T-cell (primary cell): ENCODE measurements around the gene CAMK4. TPM values are rescaled to one million over a fixed set of nuclear protein-coding genes. Genes with fewer than 3 reads are reported as not detected.

Experiments used
- ATAC-seq, 4 experiments: fragments of 200-7000 bp in 3 of 4; fragments of 150-1000 bp in 1 of 4; cut with Tn5 transposase; replicated peaks in 1 of 4; 1 replicate in 3 of 4; 2 replicates in 1 of 4; pipeline ENCODE4 v1.10.0; 2021; ENCODE audit warnings: moderate library complexity in 3 of 4, mild to moderate bottlenecking in 2 of 4, moderate number of reproducible peaks in 1 of 4
- CTCF ChIA-PET, 2 donors: fragments of 300-600 bp; sonication (Branson Sonifier 250); formaldehyde crosslinking; loops; one replicate each; lab custom pipeline; 2022; ENCODE audit warnings: antibody characterized with exemption in 2 of 2; lab: Charles Lee
- POLR2A ChIA-PET, 2 donors: fragments of 300-600 bp; sonication (Branson Sonifier 250); formaldehyde crosslinking; loops; one replicate each; lab custom pipeline; 2022; ENCODE audit warnings: antibody characterized with exemption in 2 of 2; lab: Charles Lee
- DNase-seq, 35 experiments: peaks; one replicate each; pipeline versions ENCODE4 v3.0.0 to v3.0.0-alpha.2; 2013 to 2023
- H3K27ac ChIP-seq: one replicate; pipeline ENCODE4 v1.5.1; 2013; ENCODE audit warnings: low read length
- H3K27me3 ChIP-seq, 2 experiments: replicated peaks in 1 of 2; 1 replicate in 1 of 2; 2 replicates in 1 of 2; pipeline versions ENCODE4 v1.6.1 to v1.7.0; 2013; ENCODE audit warnings: low read length in 1 of 2, mixed read lengths in 1 of 2; ENCODE audit not compliant: control insufficient read depth in 2 of 2, insufficient read depth in 2 of 2; ENCODE audit errors: extremely low read depth in 1 of 2
- H3K36me3 ChIP-seq, 2 donors: 1 replicate in 1 of 2; 2 replicates in 1 of 2; pipeline versions ENCODE4 v1.6.1 to v1.7.0; 2013; ENCODE audit warnings: low read length in 1 of 2; ENCODE audit not compliant: control insufficient read depth in 2 of 2, insufficient read depth in 1 of 2; ENCODE audit errors: extremely low read depth in 1 of 2
- H3K4me1 ChIP-seq, 2 experiments: 1 replicate in 1 of 2; 2 replicates in 1 of 2; pipeline versions ENCODE4 v1.6.1 to v1.7.0; 2013; ENCODE audit warnings: low read length in 2 of 2, mixed read lengths in 1 of 2; ENCODE audit not compliant: insufficient read depth in 2 of 2, control insufficient read depth in 1 of 2; ENCODE audit errors: extremely low read depth in 1 of 2
- H3K4me3 ChIP-seq, 2 donors: 1 replicate in 1 of 2; 2 replicates in 1 of 2; pipeline versions ENCODE4 v1.5.1 to v1.7.0; 2013; ENCODE audit warnings: mild to moderate bottlenecking in 2 of 2, low read length in 1 of 2, moderate library complexity in 1 of 2; ENCODE audit not compliant: control insufficient read depth in 1 of 2; ENCODE audit errors: extremely low read depth in 1 of 2
- H3K9me3 ChIP-seq: 2 replicates; pipeline ENCODE4 v1.7.0; 2013
- H3K27ac Mint-ChIP-seq, 2 donors: one replicate each; pipeline ENCODE4 v1.8.0; 2020 to 2021; ENCODE audit warnings: mild to moderate bottlenecking in 2 of 2, mixed read lengths in 2 of 2
- H3K27me3 Mint-ChIP-seq, 2 donors: one replicate each; pipeline ENCODE4 v1.8.0; 2021 to 2022; ENCODE audit warnings: mixed read lengths in 2 of 2
- H3K36me3 Mint-ChIP-seq: one replicate; pipeline ENCODE4 v1.8.0; 2021; ENCODE audit warnings: mixed read lengths
- H3K4me1 Mint-ChIP-seq, 3 donors: one replicate each; pipeline ENCODE4 v1.8.0; 2020 to 2022; ENCODE audit warnings: mixed read lengths in 3 of 3, mild to moderate bottlenecking in 1 of 3
- H3K4me3 Mint-ChIP-seq, 3 donors: one replicate each; pipeline ENCODE4 v1.8.0; 2020 to 2022; ENCODE audit warnings: mild to moderate bottlenecking in 3 of 3, mixed read lengths in 3 of 3, moderate library complexity in 3 of 3
- H3K9me3 Mint-ChIP-seq, 3 donors: one replicate each; pipeline ENCODE4 v1.8.0; 2020 to 2022; ENCODE audit warnings: mixed read lengths in 3 of 3
- WGBS: methylation state at CpG from one replicate; pipeline ENCODE4 v1.1.5; 2013; ENCODE audit warnings: missing lambda C conversion rate; ENCODE audit not compliant: insufficient coverage; 5-methylcytosine and 5-hydroxymethylcytosine counted together
- total RNA-seq, 35 experiments: library from RNA in 6 of 35; stranded (reverse) in 6 of 35; fragments of 120-200 nt in 1 of 35; gene quantifications; one replicate each; pipeline versions ENCODE4 v1.2.1 to v1.2.4 and lab custom pipeline; 2013 to 2026

Gene CAMK4
- total RNA-seq, 5 donors from 2014 or later (not counting 1 experiment from before 2014, with no cell fraction given), result 120 to 274 (median 243) TPM

- Mint-ChIP-seq H3K36me3 (peaks cover 40% of the 10 kb centered on the region), H3K9me3 (no peaks in the 10 kb centered on the region), H3K4me1 (peaks cover 20 to 26% (median 25%) of the 10 kb centered on the region in 3 donors), H3K27me3 (no peaks in the 10 kb centered on the region), H3K4me3 (no peak overlapping the region), H3K27ac (no peak overlapping the region)
- H3K9me3 ChIP-seq, result no peaks in the 10 kb centered on the region
- no peaks in the 10 kb centered on the region for H3K27me3 ChIP-seq
- H3K4me3 ChIP-seq, result no peak overlapping the region
- H3K36me3 ChIP-seq, result peaks cover 0 to 43% of the 10 kb centered on the region in 2 donors
- no peak for DNase-seq
- peaks cover 0 to 18% of the 10 kb centered on the region in 2 experiments for H3K4me1 ChIP-seq
- CTCF ChIA-PET, result interaction anchor here in 1 of 2 donors (0.9 kb wide), 1 partner anchor 88 kb away, joined by 3 read pairs; no protein-coding TSS in a partner anchor
- ATAC-seq, result no peak
- H3K27ac ChIP-seq, result no peak overlapping the region
- POLR2A ChIA-PET, result no interaction called here
- WGBS, result 100% methylated on average over 2 of the region's 6 CpGs
Measured at GRCh38 chr5:111383288-111383970, 159.2 kb downstream of the CAMK4 start.

GRCh38 chr5:111384220-111384619 is 160.0 kb downstream of the CAMK4 start:
- no peak for ATAC-seq
- H3K9me3 ChIP-seq, result no peaks in the 10 kb centered on the region
- POLR2A ChIA-PET, result no interaction called here

GRCh38 chr5:111385051-111385450 is 160.9 kb downstream of the CAMK4 start:
- Mint-ChIP-seq H3K4me3 (no peak overlapping the region), H3K27ac (no peak overlapping the region), H3K36me3 (peaks cover 51% of the 10 kb centered on the region), H3K27me3 (no peaks in the 10 kb centered on the region), H3K9me3 (no peaks in the 10 kb centered on the region), H3K4me1 (peaks cover 25 to 35% (median 29%) of the 10 kb centered on the region in 3 donors)
- Histone ChIP-seq H3K4me3 (no peak overlapping the region), H3K36me3 (peaks cover 0 to 54% of the 10 kb centered on the region in 2 donors), H3K27me3 (no peaks in the 10 kb centered on the region), H3K27ac (no peak overlapping the region), H3K9me3 (no peaks in the 10 kb centered on the region), H3K4me1 (peaks cover 0 to 18% of the 10 kb centered on the region in 2 experiments)
- no peak for DNase-seq
- no peak for ATAC-seq
- CTCF ChIA-PET, result no interaction called here
- POLR2A ChIA-PET, result interaction anchor here in 1 of 2 donors (0.6 kb wide), 1 partner anchor 193 kb away, joined by 3 read pairs; no protein-coding TSS in a partner anchor

More at GRCh38 chr5:111384220-111384619, 160.0 kb downstream of the CAMK4 start:
- Mint-ChIP-seq H3K4me3 (no peak overlapping the region), H3K4me1 (peaks cover 26 to 28% (median 27%) of the 10 kb centered on the region in 3 donors), H3K27ac (no peak overlapping the region), H3K9me3 (no peaks in the 10 kb centered on the region), H3K36me3 (peaks cover 48% of the 10 kb centered on the region), H3K27me3 (no peaks in the 10 kb centered on the region)
- CTCF ChIA-PET, result interaction anchor here in 1 of 2 donors (0.6 kb wide), 1 partner anchor 47 kb away, joined by 4 read pairs; no protein-coding TSS in a partner anchor
- no peak overlapping the region for H3K4me3 ChIP-seq
- H3K27ac ChIP-seq, result no peak overlapping the region
- no peaks in the 10 kb centered on the region for H3K27me3 ChIP-seq
- peaks cover 0 to 18% of the 10 kb centered on the region in 2 experiments for H3K4me1 ChIP-seq
- 70% methylated on average over 3 of the region's 3 CpGs for WGBS
- DNase-seq, result no peak
- H3K36me3 ChIP-seq, result peaks cover 0 to 49% of the 10 kb centered on the region in 2 donors

GRCh38 chr5:111385970-111386831 is 162.0 kb downstream of the CAMK4 start:
- Histone ChIP-seq H3K36me3 (peaks cover 0 to 51% of the 10 kb centered on the region in 2 donors), H3K9me3 (no peaks in the 10 kb centered on the region), H3K27ac (no peak overlapping the region), H3K4me3 (no peak overlapping the region), H3K4me1 (peaks cover 0 to 16% of the 10 kb centered on the region in 2 experiments), H3K27me3 (no peaks in the 10 kb centered on the region)
- peaks cover 54% of the 10 kb centered on the region for H3K36me3 Mint-ChIP-seq
- 87% methylated on average over 6 of the region's 7 CpGs for WGBS
- ATAC-seq, result no peak
- no peaks in the 10 kb centered on the region for H3K9me3 Mint-ChIP-seq
- H3K4me3 Mint-ChIP-seq, result no peak overlapping the region
- ChIA-PET POLR2A (interaction anchor here in 1 of 2 donors (0.6 kb wide), 1 partner anchor 93 kb away, joined by 7 read pairs; no protein-coding TSS in a partner anchor), CTCF (no interaction called here)
- H3K27me3 Mint-ChIP-seq, result no peaks in the 10 kb centered on the region
- DNase-seq, result no peak
- H3K27ac Mint-ChIP-seq, result no peak overlapping the region
- peaks cover 21 to 40% (median 26%) of the 10 kb centered on the region in 3 donors for H3K4me1 Mint-ChIP-seq

GRCh38 chr5:111386832-111387162 is 162.6 kb downstream of the CAMK4 start:
- Histone ChIP-seq H3K27ac (no peak overlapping the region), H3K27me3 (no peaks in the 10 kb centered on the region), H3K4me3 (no peak overlapping the region), H3K9me3 (no peaks in the 10 kb centered on the region), H3K36me3 (peaks cover 0 to 48% of the 10 kb centered on the region in 2 donors), H3K4me1 (peaks cover 0 to 16% of the 10 kb centered on the region in 2 experiments)
- ChIA-PET POLR2A (interaction anchor here (0.6 kb wide), 2 partner anchors 94 to 245 kb away, joined by 5 to 7 read pairs; no protein-coding TSS in a partner anchor), CTCF (no interaction called here)
- WGBS, result no CpG with 5 or more reads among the region's 1 CpG
- no peak overlapping the region for H3K4me3 Mint-ChIP-seq
- no peak for DNase-seq
- peaks cover 16 to 39% (median 22%) of the 10 kb centered on the region in 3 donors for H3K4me1 Mint-ChIP-seq
- peaks cover 53% of the 10 kb centered on the region for H3K36me3 Mint-ChIP-seq
- no peak for ATAC-seq
- H3K9me3 Mint-ChIP-seq, result no peaks in the 10 kb centered on the region
- H3K27ac Mint-ChIP-seq, result no peak overlapping the region
- no peaks in the 10 kb centered on the region for H3K27me3 Mint-ChIP-seq

GRCh38 chr5:111387361-111387760 is 163.2 kb downstream of the CAMK4 start:
- H3K27me3 Mint-ChIP-seq, result no peaks in the 10 kb centered on the region
- Histone ChIP-seq H3K27me3 (no peaks in the 10 kb centered on the region), H3K36me3 (peaks cover 0 to 47% of the 10 kb centered on the region in 2 donors), H3K4me1 (peaks cover 0 to 10% of the 10 kb centered on the region in 2 experiments), H3K9me3 (no peaks in the 10 kb centered on the region), H3K4me3 (no peak overlapping the region), H3K27ac (no peak overlapping the region)
- no peaks in the 10 kb centered on the region for H3K9me3 Mint-ChIP-seq
- ChIA-PET POLR2A (interaction anchor here in 1 of 2 donors (0.6 kb wide), 1 partner anchor 246 kb away, joined by 5 read pairs; no protein-coding TSS in a partner anchor), CTCF (no interaction called here)
- DNase-seq, result no peak
- no peak overlapping the region for H3K27ac Mint-ChIP-seq
- peaks cover 48% of the 10 kb centered on the region for H3K36me3 Mint-ChIP-seq
- H3K4me3 Mint-ChIP-seq, result no peak overlapping the region
- no peak for ATAC-seq
- peaks cover 12 to 39% (median 16%) of the 10 kb centered on the region in 3 donors for H3K4me1 Mint-ChIP-seq
- WGBS, result no CpG with 5 or more reads among the region's 1 CpG
